GM23248 (cell line): ENCODE data around the gene THRA. TPM values are rescaled to one million over a fixed set of nuclear protein-coding genes. Genes with fewer than 3 reads are reported as not detected.

Experiments used
- DNase-seq: peaks from one replicate; pipeline ENCODE4 v3.0.0-alpha.2; 2015
- H2AFZ ChIP-seq: fragments of 200-600 bp; sonication (generic); 2 replicates; pipeline ENCODE4 v1.6.1; 2016; ENCODE audit warnings: antibody characterized with exemption
- H3F3A ChIP-seq: fragments of 200-600 bp; sonication (generic); 2 replicates; pipeline ENCODE4 v1.6.1; 2016; ENCODE audit warnings: mild to moderate bottlenecking, antibody characterized with exemption, mixed run types; ENCODE audit not compliant: insufficient read depth
- H3K27ac ChIP-seq: fragments of 200-600 bp; sonication (generic); 2 replicates; pipeline ENCODE4 v1.5.1; 2016; ENCODE audit warnings: mild to moderate bottlenecking
- H3K27me3 ChIP-seq: fragments of 200-600 bp; sonication (generic); replicated peaks from 2 replicates; pipeline ENCODE4 v1.6.1; 2016; ENCODE audit warnings: mild to moderate bottlenecking; ENCODE audit not compliant: insufficient read depth
- H3K36me3 ChIP-seq: fragments of 200-600 bp; sonication (generic); 2 replicates; pipeline ENCODE4 v1.6.1; 2016; ENCODE audit warnings: low read depth, mild to moderate bottlenecking
- H3K4me1 ChIP-seq: fragments of 200-600 bp; sonication (generic); 2 replicates; pipeline ENCODE4 v1.6.1; 2016; ENCODE audit warnings: mild to moderate bottlenecking; ENCODE audit not compliant: insufficient read depth
- H3K4me2 ChIP-seq: fragments of 200-600 bp; sonication (generic); one replicate; pipeline ENCODE4 v1.6.1; 2016; ENCODE audit warnings: mild to moderate bottlenecking; ENCODE audit not compliant: unreplicated experiment
- H3K4me3 ChIP-seq: fragments of 200-600 bp; sonication (generic); 2 replicates; pipeline ENCODE4 v1.5.1; 2016; ENCODE audit warnings: mild to moderate bottlenecking
- H3K79me2 ChIP-seq: fragments of 200-600 bp; sonication (generic); 2 replicates; pipeline ENCODE4 v1.6.1; 2016; ENCODE audit warnings: mild to moderate bottlenecking; ENCODE audit not compliant: insufficient read depth
- H3K9ac ChIP-seq: fragments of 200-600 bp; sonication (generic); 2 replicates; pipeline ENCODE4 v1.6.1; 2016; ENCODE audit warnings: mild to moderate bottlenecking
- H3K9me2 ChIP-seq: fragments of 200-600 bp; sonication (generic); 2 replicates; pipeline ENCODE4 v1.6.1; 2016; ENCODE audit warnings: mixed run types, mild to moderate bottlenecking, moderate library complexity; ENCODE audit not compliant: insufficient read depth
- H3K9me3 ChIP-seq: fragments of 200-600 bp; sonication (generic); one replicate; pipeline ENCODE4 v1.6.1; 2017; ENCODE audit warnings: low read depth
- H4K20me1 ChIP-seq: fragments of 200-600 bp; sonication (generic); 2 replicates; pipeline ENCODE4 v1.6.0; 2016; ENCODE audit not compliant: insufficient read depth
- EZH2 ChIP-seq: fragments of 200-600 bp; sonication (generic); IDR thresholded peaks from 2 replicates; pipeline ENCODE4 v1.6.1; 2018; ENCODE audit warnings: antibody characterized with exemption, mild to moderate bottlenecking; ENCODE audit not compliant: insufficient read depth, poor library complexity, severe bottlenecking
- EZH2phosphoT487 ChIP-seq: fragments of 200-600 bp; sonication (generic); IDR thresholded peaks from 2 replicates; pipeline ENCODE4 v1.6.1; 2018; ENCODE audit warnings: antibody characterized with exemption, moderate library complexity, mild to moderate bottlenecking, low read depth; ENCODE audit not compliant: insufficient read depth
- WGBS, 2 experiments: methylation state at CpG; one replicate each; pipeline ENCODE4 v1.1.6; 2015 to 2017; ENCODE audit warnings: low lambda C conversion rate in 2 of 2, low coverage in 1 of 2; ENCODE audit errors: missing lambda C conversion rate in 2 of 2; 5-methylcytosine and 5-hydroxymethylcytosine counted together
- in situ Hi-C: fragments of 300-500 bp; cut with MboI; formaldehyde crosslinking; loops from 2 replicates; pipeline ENCODE4 v1.15.0; 2020
- polyA plus RNA-seq: library from polyadenylated mRNA; unstranded; fragments of >200 nt; fragmentation: Nextera tagmentation; extraction: Ambion mirVana; gene quantifications from 2 replicates; pipeline ENCODE4 v1.2.1, GENCODE V29; 2016
- total RNA-seq: library from RNA; depleted of rRNA; stranded (reverse); fragments of >200 nt; shearing (Covaris generic); gene quantifications from 2 replicates; pipeline ENCODE4 v1.2.3, GENCODE V29; 2014

Gene THRA
- total and polyA plus RNA-seq, 2 experiments from 2014 or later, result 15.8 to 33.3 TPM

GRCh38 chr17:40121181-40122135, 58.7 kb downstream of the THRA start, which contains the start of gene MSL1:
Gene MSL1, plus strand, starts transcription at chr17:40121971. Its CDS starts 642 bp downstream, at chr17:40122613.
- peaks cover 24% of the 10 kb centered on the region for H3F3A ChIP-seq
- 0 out of 2 replicates have a peak, but pooled peaks cover 8% of the 10 kb centered on the region for H3K36me3 ChIP-seq
- H4K20me1 ChIP-seq, result no peaks in the 10 kb centered on the region
- peak within 1 kb of the TSS; percentile 94 for H3K27ac ChIP-seq
- peak within 1 kb of the TSS; percentile 95 for H3K4me2 ChIP-seq
- no peaks in the 10 kb centered on the region for H3K9me3 ChIP-seq
- H3K9me2 ChIP-seq, result no peaks in the 10 kb centered on the region
- 1% methylated on average over 36 to 81 of the region's 82 CpGs for WGBS, 2 experiments
- H2AFZ ChIP-seq, result peak within 1 kb of the TSS; percentile 74
- H3K9ac ChIP-seq, result peak within 1 kb of the TSS; percentile 97
- in situ Hi-C loops, result no loop called here
- H3K27me3 ChIP-seq, result no peaks in the 10 kb centered on the region
- H3K4me1 ChIP-seq, result peaks cover 15% of the 10 kb centered on the region; the same call in 1 of the 2 replicates
- peak within 1 kb of the TSS; percentile 98 for H3K4me3 ChIP-seq
- peak; percentile 92 for DNase-seq
- no peak for TF ChIP-seq EZH2
- no peak for TF ChIP-seq EZH2phosphoT487
- H3K79me2 ChIP-seq, result peaks cover 59% of the 10 kb centered on the region

- 0 out of 2 replicates have a peak overlapping the region, but pooled peaks have one; percentile 74 for H2AFZ ChIP-seq
- peak; percentile 83 for DNase-seq
- peak overlapping the region; percentile 98 for H3K4me3 ChIP-seq
- H3K36me3 ChIP-seq, result peaks cover 17% of the 10 kb centered on the region; the same call in 1 of the 2 replicates
- peaks cover 24% of the 10 kb centered on the region for H3F3A ChIP-seq
- no peaks in the 10 kb centered on the region for H3K9me3 ChIP-seq
- TF ChIP-seq EZH2phosphoT487 (no peak), EZH2 (no peak)
- peak overlapping the region; percentile 97 for H3K9ac ChIP-seq
- H3K9me2 ChIP-seq, result no peaks in the 10 kb centered on the region
- WGBS, 2 experiments, result 1 to 2% methylated on average over 33 to 66 of the region's 97 CpGs
- in situ Hi-C loops, result no loop called here
- peak overlapping the region; percentile 95 for H3K4me2 ChIP-seq
- peak overlapping the region; percentile 94 for H3K27ac ChIP-seq
- peaks cover 69% of the 10 kb centered on the region for H3K79me2 ChIP-seq
- H3K4me1 ChIP-seq, result peaks cover 15% of the 10 kb centered on the region; the same call in 1 of the 2 replicates
- H4K20me1 ChIP-seq, result no peaks in the 10 kb centered on the region
- no peaks in the 10 kb centered on the region for H3K27me3 ChIP-seq
Measured at GRCh38 chr17:40122136-40122998, 59.6 kb downstream of the THRA start.

- Histone ChIP-seq H3F3A (peaks cover 24% of the 10 kb centered on the region), H3K4me1 (peaks cover 15% of the 10 kb centered on the region; the same call in 1 of the 2 replicates), H3K27ac (peak overlapping the region; percentile 94), H3K4me2 (peak overlapping the region; percentile 95), H3K9me2 (no peaks in the 10 kb centered on the region), H3K4me3 (peak overlapping the region; percentile 98), H3K9ac (peak overlapping the region; percentile 97), H4K20me1 (no peaks in the 10 kb centered on the region), H3K27me3 (no peaks in the 10 kb centered on the region), H2AFZ (no peak overlapping the region), H3K9me3 (no peaks in the 10 kb centered on the region), H3K79me2 (peaks cover 77% of the 10 kb centered on the region), H3K36me3 (peaks cover 19% of the 10 kb centered on the region; the same call in 1 of the 2 replicates)
- peak; percentile 65 for DNase-seq
- TF ChIP-seq EZH2 (no peak), EZH2phosphoT487 (no peak)
- 1% methylated on average over 31 to 41 of the region's 43 CpGs for whole genome bisulfite sequencing, 2 experiments
- in situ Hi-C loops, result no loop called here
Measured at GRCh38 chr17:40122999-40123810, 60.4 kb downstream of the THRA start.
